HepG2 (cell line): Measurements from ENCODE around the gene CDK5RAP1. TPM values are rescaled to one million over a fixed set of nuclear protein-coding genes. Genes with fewer than 3 reads are reported as not detected.

Source experiments
- BATF2 ChIP-seq: sonication (generic); formaldehyde crosslinking; IDR thresholded peaks from 2 replicates; pipeline ENCODE4 v1.8.0; 2022; ENCODE audit warnings: mild to moderate bottlenecking, missing genetic modification reagents, moderate library complexity
- BRF2 ChIP-seq: sonication (generic); formaldehyde crosslinking; IDR thresholded peaks from 2 replicates; pipeline ENCODE4 v1.8.1; 2022; ENCODE audit warnings: mild to moderate bottlenecking, missing genetic modification reagents
- FUBP1 ChIP-seq: sonication (generic); formaldehyde crosslinking; IDR thresholded peaks from 2 replicates; pipeline ENCODE4 v1.5.1; 2020; ENCODE audit warnings: missing genetic modification reagents, mild to moderate bottlenecking, borderline replicate concordance
- GLI4 ChIP-seq: sonication (generic); formaldehyde crosslinking; IDR thresholded peaks from 2 replicates; pipeline ENCODE4 v1.5.1; 2020; ENCODE audit warnings: missing genetic modification reagents, mild to moderate bottlenecking, moderate library complexity, borderline replicate concordance
- ZBTB46 ChIP-seq: sonication (generic); formaldehyde crosslinking; IDR thresholded peaks from 2 replicates; pipeline ENCODE4 v1.4.0; 2020; ENCODE audit warnings: mild to moderate bottlenecking, missing genetic modification reagents, borderline replicate concordance
- ZNF121 ChIP-seq: sonication (generic); formaldehyde crosslinking; IDR thresholded peaks from 2 replicates; pipeline ENCODE4 v1.5.0; 2020; ENCODE audit warnings: mild to moderate bottlenecking, missing genetic modification reagents
- ZNF343 ChIP-seq: sonication (generic); formaldehyde crosslinking; IDR thresholded peaks from 2 replicates; pipeline ENCODE4 v1.4.0; 2020; ENCODE audit warnings: mild to moderate bottlenecking, missing genetic modification reagents
- ZNF543 ChIP-seq: sonication (generic); formaldehyde crosslinking; IDR thresholded peaks from 2 replicates; pipeline ENCODE4 v1.4.0; 2020; ENCODE audit warnings: mild to moderate bottlenecking, missing genetic modification reagents
- polyA plus RNA-seq, 8 experiments: library from polyadenylated mRNA; depleted of rRNA in 3 of 8; stranded (reverse) in 7 of 8; unstranded in 1 of 8; fragments of >200 nt; fragmentation: Illumina TruSeq in 4 of 8; extraction: Trizol in 4 of 8; gene quantifications; 2 replicates each; pipeline versions ENCODE4 v1.2.1 to v1.2.3, GENCODE V29; 2011 to 2016; ENCODE audit warnings: low read depth in 4 of 8, missing spikeins in 1 of 8, mixed read lengths in 1 of 8; ENCODE audit not compliant: insufficient read depth in 1 of 8
- total RNA-seq, 5 experiments: library from RNA; depleted of rRNA; stranded (reverse); fragments of >200 nt; fragmentation: Illumina TruSeq; extraction: Trizol; gene quantifications; 2 replicates each; pipeline ENCODE4 v1.2.3, GENCODE V29; 2016; ENCODE audit warnings: low read depth in 1 of 5
- TF ChIP-seq, protein P1 (sequence below): sonication (generic); formaldehyde crosslinking; IDR thresholded peaks from 2 replicates; pipeline ENCODE4 v1.8.1; 2023; ENCODE audit warnings: mild to moderate bottlenecking, missing genetic modification reagents
- TF ChIP-seq, protein P2 (sequence below): sonication (generic); formaldehyde crosslinking; IDR thresholded peaks from 2 replicates; pipeline ENCODE4 v1.9.0; 2022; ENCODE audit warnings: missing genetic modification reagents, mild to moderate bottlenecking, borderline replicate concordance
- TF ChIP-seq, protein P3 (sequence below): sonication (generic); formaldehyde crosslinking; IDR thresholded peaks from 2 replicates; pipeline ENCODE4 v1.4.0; 2020; ENCODE audit warnings: low read depth, mild to moderate bottlenecking, missing genetic modification reagents
- TF ChIP-seq, protein P4 (sequence below): sonication (generic); formaldehyde crosslinking; IDR thresholded peaks from 2 replicates; pipeline ENCODE4 v1.4.0; 2020; ENCODE audit warnings: missing genetic modification reagents, borderline replicate concordance

Gene CDK5RAP1
- total and polyA plus RNA-seq, 2 of the 13 experiments (the other 11 are each of a cell fraction or from before 2014, with no cell fraction given) = 53.6 to 98.2 TPM

DNA sequence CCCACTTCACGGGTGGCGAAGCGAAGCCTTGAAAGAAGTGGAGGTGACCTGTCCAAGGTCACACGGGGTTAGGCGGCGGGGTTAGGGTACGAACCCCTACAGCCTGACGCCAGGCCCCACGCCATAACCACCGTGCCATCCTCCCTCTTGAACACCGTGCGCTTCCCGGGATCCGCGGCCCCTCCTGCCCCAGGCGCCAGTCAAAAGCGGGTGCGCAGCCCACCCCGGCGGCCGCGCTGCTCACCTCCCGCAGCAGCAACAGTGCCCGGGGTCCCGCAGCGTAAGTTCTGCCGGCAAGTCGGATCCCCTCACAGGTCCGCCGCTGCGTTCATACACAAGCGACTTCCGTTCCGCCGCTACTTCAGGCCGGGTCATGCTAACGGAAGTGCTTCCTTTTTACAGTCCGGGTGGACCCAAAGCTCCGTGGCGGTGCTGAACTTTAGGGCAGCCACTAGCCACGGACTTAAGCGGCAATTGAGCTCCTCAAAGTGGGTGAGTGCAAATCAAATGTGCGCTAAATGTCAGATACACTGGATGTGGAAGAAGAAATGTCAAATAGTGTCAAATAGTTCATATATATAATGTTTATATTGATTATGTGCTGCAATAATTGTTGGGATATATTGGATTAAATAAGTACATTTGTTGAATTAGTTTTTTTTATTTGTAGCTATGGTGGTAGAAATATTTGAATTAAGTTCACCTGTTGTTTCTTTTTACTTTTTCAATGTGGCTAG lies at the start of gene CDK5RAP1 (continued):
- TF ChIP-seq BATF2 (CRISPR knock-in tag) (peak; percentile 88), BRF2 (CRISPR knock-in tag) (peak; percentile 98), FUBP1 (CRISPR knock-in tag) (no peak; the same call in 1 of the 2 replicates), GLI4 (CRISPR knock-in tag) (0 out of 2 replicates have a peak, but pooled peaks have one; percentile 68), ZNF543 (CRISPR knock-in tag) (peak; percentile 97), ZNF343 (CRISPR knock-in tag) (peak; percentile 97), ZBTB46 (CRISPR knock-in tag) (no peak; the same call in 1 of the 2 replicates), ZNF121 (0 out of 2 replicates have a peak, but pooled peaks have one; percentile 28)
- TF ChIP-seq, protein P1, sequence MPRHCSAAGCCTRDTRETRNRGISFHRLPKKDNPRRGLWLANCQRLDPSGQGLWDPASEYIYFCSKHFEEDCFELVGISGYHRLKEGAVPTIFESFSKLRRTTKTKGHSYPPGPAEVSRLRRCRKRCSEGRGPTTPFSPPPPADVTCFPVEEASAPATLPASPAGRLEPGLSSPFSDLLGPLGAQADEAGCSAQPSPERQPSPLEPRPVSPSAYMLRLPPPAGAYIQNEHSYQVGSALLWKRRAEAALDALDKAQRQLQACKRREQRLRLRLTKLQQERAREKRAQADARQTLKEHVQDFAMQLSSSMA = peak; percentile 88
- TF ChIP-seq, protein P2, sequence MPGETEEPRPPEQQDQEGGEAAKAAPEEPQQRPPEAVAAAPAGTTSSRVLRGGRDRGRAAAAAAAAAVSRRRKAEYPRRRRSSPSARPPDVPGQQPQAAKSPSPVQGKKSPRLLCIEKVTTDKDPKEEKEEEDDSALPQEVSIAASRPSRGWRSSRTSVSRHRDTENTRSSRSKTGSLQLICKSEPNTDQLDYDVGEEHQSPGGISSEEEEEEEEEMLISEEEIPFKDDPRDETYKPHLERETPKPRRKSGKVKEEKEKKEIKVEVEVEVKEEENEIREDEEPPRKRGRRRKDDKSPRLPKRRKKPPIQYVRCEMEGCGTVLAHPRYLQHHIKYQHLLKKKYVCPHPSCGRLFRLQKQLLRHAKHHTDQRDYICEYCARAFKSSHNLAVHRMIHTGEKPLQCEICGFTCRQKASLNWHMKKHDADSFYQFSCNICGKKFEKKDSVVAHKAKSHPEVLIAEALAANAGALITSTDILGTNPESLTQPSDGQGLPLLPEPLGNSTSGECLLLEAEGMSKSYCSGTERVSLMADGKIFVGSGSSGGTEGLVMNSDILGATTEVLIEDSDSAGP (CRISPR knock-in tag) = peak; percentile 98
- TF ChIP-seq, protein P3, sequence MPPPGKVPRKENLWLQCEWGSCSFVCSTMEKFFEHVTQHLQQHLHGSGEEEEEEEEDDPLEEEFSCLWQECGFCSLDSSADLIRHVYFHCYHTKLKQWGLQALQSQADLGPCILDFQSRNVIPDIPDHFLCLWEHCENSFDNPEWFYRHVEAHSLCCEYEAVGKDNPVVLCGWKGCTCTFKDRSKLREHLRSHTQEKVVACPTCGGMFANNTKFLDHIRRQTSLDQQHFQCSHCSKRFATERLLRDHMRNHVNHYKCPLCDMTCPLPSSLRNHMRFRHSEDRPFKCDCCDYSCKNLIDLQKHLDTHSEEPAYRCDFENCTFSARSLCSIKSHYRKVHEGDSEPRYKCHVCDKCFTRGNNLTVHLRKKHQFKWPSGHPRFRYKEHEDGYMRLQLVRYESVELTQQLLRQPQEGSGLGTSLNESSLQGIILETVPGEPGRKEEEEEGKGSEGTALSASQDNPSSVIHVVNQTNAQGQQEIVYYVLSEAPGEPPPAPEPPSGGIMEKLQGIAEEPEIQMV = peak; percentile 98
- TF ChIP-seq, protein P4, sequence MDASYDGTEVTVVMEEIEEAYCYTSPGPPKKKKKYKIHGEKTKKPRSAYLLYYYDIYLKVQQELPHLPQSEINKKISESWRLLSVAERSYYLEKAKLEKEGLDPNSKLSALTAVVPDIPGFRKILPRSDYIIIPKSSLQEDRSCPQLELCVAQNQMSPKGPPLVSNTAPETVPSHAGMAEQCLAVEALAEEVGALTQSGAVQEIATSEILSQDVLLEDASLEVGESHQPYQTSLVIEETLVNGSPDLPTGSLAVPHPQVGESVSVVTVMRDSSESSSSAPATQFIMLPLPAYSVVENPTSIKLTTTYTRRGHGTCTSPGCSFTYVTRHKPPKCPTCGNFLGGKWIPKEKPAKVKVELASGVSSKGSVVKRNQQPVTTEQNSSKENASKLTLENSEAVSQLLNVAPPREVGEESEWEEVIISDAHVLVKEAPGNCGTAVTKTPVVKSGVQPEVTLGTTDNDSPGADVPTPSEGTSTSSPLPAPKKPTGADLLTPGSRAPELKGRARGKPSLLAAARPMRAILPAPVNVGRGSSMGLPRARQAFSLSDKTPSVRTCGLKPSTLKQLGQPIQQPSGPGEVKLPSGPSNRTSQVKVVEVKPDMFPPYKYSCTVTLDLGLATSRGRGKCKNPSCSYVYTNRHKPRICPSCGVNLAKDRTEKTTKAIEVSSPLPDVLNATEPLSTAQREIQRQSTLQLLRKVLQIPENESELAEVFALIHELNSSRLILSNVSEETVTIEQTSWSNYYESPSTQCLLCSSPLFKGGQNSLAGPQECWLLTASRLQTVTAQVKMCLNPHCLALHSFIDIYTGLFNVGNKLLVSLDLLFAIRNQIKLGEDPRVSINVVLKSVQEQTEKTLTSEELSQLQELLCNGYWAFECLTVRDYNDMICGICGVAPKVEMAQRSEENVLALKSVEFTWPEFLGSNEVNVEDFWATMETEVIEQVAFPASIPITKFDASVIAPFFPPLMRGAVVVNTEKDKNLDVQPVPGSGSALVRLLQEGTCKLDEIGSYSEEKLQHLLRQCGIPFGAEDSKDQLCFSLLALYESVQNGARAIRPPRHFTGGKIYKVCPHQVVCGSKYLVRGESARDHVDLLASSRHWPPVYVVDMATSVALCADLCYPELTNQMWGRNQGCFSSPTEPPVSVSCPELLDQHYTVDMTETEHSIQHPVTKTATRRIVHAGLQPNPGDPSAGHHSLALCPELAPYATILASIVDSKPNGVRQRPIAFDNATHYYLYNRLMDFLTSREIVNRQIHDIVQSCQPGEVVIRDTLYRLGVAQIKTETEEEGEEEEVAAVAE (CRISPR knock-in tag) = peak; percentile 97
